Ascending aorta (tissue), 2 donors: ENCODE results near the gene TFCP2L1. TPM values are rescaled to one million over a fixed set of nuclear protein-coding genes. Genes with fewer than 3 reads are reported as not detected.
"Not testable (repeated sequence)": the region's sequence is repeated elsewhere in the genome, so short reads cannot be mapped to it uniquely, and the experiment has no call there.

Experiments used
- DNase-seq, 2 donors: peaks; one replicate each; pipeline ENCODE4 v3.0.0-alpha.2; 2019; ENCODE audit warnings: low spot score in 2 of 2
- H3K27ac ChIP-seq, 2 donors: fragments of 200-600 bp; sonication (generic); one replicate each; pipeline ENCODE4 v1.5.1; 2016 to 2017; ENCODE audit warnings: mild to moderate bottlenecking in 1 of 2
- H3K27me3 ChIP-seq: fragments of 200-600 bp; sonication (generic); one replicate; pipeline ENCODE4 v1.5.1; 2017
- H3K36me3 ChIP-seq, 2 donors: fragments of 200-600 bp; sonication (generic); one replicate each; pipeline ENCODE4 v1.5.1; 2016
- H3K4me1 ChIP-seq, 2 donors: fragments of 200-600 bp; sonication (generic); one replicate each; pipeline ENCODE4 v1.5.1; 2016 to 2017; ENCODE audit warnings: mild to moderate bottlenecking in 1 of 2
- H3K4me3 ChIP-seq, 2 donors: fragments of 200-600 bp; sonication (generic); one replicate each; pipeline ENCODE4 v1.5.1; 2016 to 2017; ENCODE audit warnings: mild to moderate bottlenecking in 1 of 2
- H3K9me3 ChIP-seq, 2 donors: fragments of 200-600 bp; sonication (generic); one replicate each; pipeline ENCODE4 v1.5.1; 2016
- CTCF ChIP-seq, 3 experiments: fragments of 200-600 bp in 2 of 3; fragments of 450-650 bp in 1 of 3; sonication (generic) in 2 of 3; IDR thresholded peaks; one replicate each; pipeline ENCODE4 v1.5.1; 2016 to 2019; ENCODE audit warnings: antibody characterized with exemption in 3 of 3, mild to moderate bottlenecking in 1 of 3, moderate library complexity in 1 of 3
- intact Hi-C: fragments of 100-400 bp; cut with DNase I; formaldehyde crosslinking; loops from one replicate; pipeline ENCODE4 v1.15.1; 2023
- total RNA-seq: library from RNA; depleted of rRNA; stranded (reverse); fragments of >200 nt; gene quantifications from one replicate; pipeline ENCODE4 v1.1.0, GENCODE V29; 2016

TFCP2L1 gene
- total RNA-seq, 1 donor from 2014 or later = 5.5 TPM

- Histone ChIP-seq H3K9me3 (no peaks in the 10 kb centered on the region), H3K27me3 (no peaks in the 10 kb centered on the region), H3K27ac (no peak overlapping the region), H3K4me1 (no peaks in the 10 kb centered on the region), H3K4me3 (no peak overlapping the region), H3K36me3 (no peaks in the 10 kb centered on the region)
- intact Hi-C loops = no loop called here
- no peak for TF ChIP-seq CTCF (IDR thresholded peaks at IDR 0.05)
- peak in 1 of 2 donors; percentile 25 for DNase-seq
Measured at GRCh38 chr2:121326628-121327027, 41.6 kb upstream of the TFCP2L1 start.

GRCh38 chr2:121324601-121325000 lies 39.6 kb upstream of the TFCP2L1 start:
- DNase-seq = peak in 1 of 2 donors; percentile 5
- no peak for TF ChIP-seq CTCF (IDR thresholded peaks at IDR 0.05)
- Histone ChIP-seq H3K4me3 (no peak overlapping the region), H3K27me3 (no peaks in the 10 kb centered on the region), H3K36me3 (no peaks in the 10 kb centered on the region), H3K27ac (no peak overlapping the region), H3K4me1 (no peaks in the 10 kb centered on the region), H3K9me3 (no peaks in the 10 kb centered on the region)
- intact Hi-C loops = no loop called here

- H3K27me3 ChIP-seq = no peaks in the 10 kb centered on the region
- H3K4me3 ChIP-seq = no peak overlapping the region
- H3K36me3 ChIP-seq = no peaks in the 10 kb centered on the region
- TF ChIP-seq CTCF (IDR thresholded peaks at IDR 0.05) = no peak
- H3K27ac ChIP-seq = no peak overlapping the region
- intact Hi-C loops = no loop called here
- no peak for DNase-seq
- no peaks in the 10 kb centered on the region for H3K4me1 ChIP-seq
- H3K9me3 ChIP-seq = no peaks in the 10 kb centered on the region
Measured at GRCh38 chr2:121321476-121321875, 36.5 kb upstream of the TFCP2L1 start.

GRCh38 chr2:121319941-121320340 lies 34.9 kb upstream of the TFCP2L1 start:
- no peaks in the 10 kb centered on the region for H3K27me3 ChIP-seq
- no peaks in the 10 kb centered on the region for H3K9me3 ChIP-seq
- intact Hi-C loops = no loop called here
- TF ChIP-seq CTCF (IDR thresholded peaks at IDR 0.05) = no peak
- H3K27ac ChIP-seq = no peak overlapping the region
- no peaks in the 10 kb centered on the region for H3K36me3 ChIP-seq
- no peaks in the 10 kb centered on the region for H3K4me1 ChIP-seq
- DNase-seq = no peak
- no peak overlapping the region for H3K4me3 ChIP-seq

- DNase-seq = peak in 1 of 2 donors; percentile 39
- Histone ChIP-seq H3K4me1 (no peaks in the 10 kb centered on the region), H3K27me3 (no peaks in the 10 kb centered on the region), H3K9me3 (no peaks in the 10 kb centered on the region), H3K27ac (no peak overlapping the region), H3K4me3 (no peak overlapping the region), H3K36me3 (no peaks in the 10 kb centered on the region)
- TF ChIP-seq CTCF (IDR thresholded peaks at IDR 0.05) = no peak
- intact Hi-C loops = no loop called here
Measured at GRCh38 chr2:121316986-121317385, 32.0 kb upstream of the TFCP2L1 start.

- H3K36me3 ChIP-seq, intact Hi-C loops, H3K4me3 ChIP-seq, H3K4me1 ChIP-seq, H3K27ac ChIP-seq, H3K27me3 ChIP-seq, H3K9me3 ChIP-seq: not testable (repeated sequence)
- DNase-seq = peak in 1 of 2 donors; percentile 21
Measured at GRCh38 chr2:121313701-121314100, 28.7 kb upstream of the TFCP2L1 start.
